ENCODE measurements around the gene MTMR12. TPM values are rescaled to one million over a fixed set of nuclear protein-coding genes. Genes with fewer than 3 reads are reported as not detected.
A peak's percentile ranks its signal among the peaks of the same experiment; 100 is the strongest.
"Not testable (repeated sequence)": the region's sequence is repeated elsewhere in the genome, so short reads cannot be mapped to it uniquely, and the experiment has no call there.

MTMR12 gene
- total RNA-seq, 1 donor from 2014 or later = 27.7 TPM

GRCh38 chr5:32323741-32324140 lies 11.0 kb upstream of the MTMR12 start:
- DNase-seq = no peak

GRCh38 chr5:32322882-32323281 lies 10.1 kb upstream of the MTMR12 start:
- DNase-seq = no peak

- not testable (repeated sequence) for DNase-seq
Observed at GRCh38 chr5:32321787-32322186, 9.0 kb upstream of the MTMR12 start.

- no peak for DNase-seq
Observed at GRCh38 chr5:32320576-32320975, 7.8 kb upstream of the MTMR12 start.

GRCh38 chr5:32319926-32320543 lies 7.3 kb upstream of the MTMR12 start:
- no peak for DNase-seq

- no peak for DNase-seq
Observed at GRCh38 chr5:32319392-32319791, 6.7 kb upstream of the MTMR12 start.

- no peak for DNase-seq
Observed at GRCh38 chr5:32317041-32317440, 4.3 kb upstream of the MTMR12 start.

- DNase-seq = no peak
Observed at GRCh38 chr5:32315221-32316014, 2.7 kb upstream of the MTMR12 start.

GRCh38 chr5:32314658-32315057 lies 1.9 kb upstream of the MTMR12 start:
- DNase-seq = no peak

GRCh38 chr5:32314152-32314488 lies 1.4 kb upstream of the MTMR12 start:
- not testable (repeated sequence) for DNase-seq

GRCh38 chr5:32312197-32312594 lies 543 bp downstream of the MTMR12 start:
- no peak for DNase-seq

- no peak for DNase-seq
Observed at GRCh38 chr5:32311404-32312196, 1.1 kb downstream of the MTMR12 start.

GRCh38 chr5:32309761-32310160 lies 3.0 kb downstream of the MTMR12 start:
- DNase-seq = no peak

GRCh38 chr5:32308946-32309345 lies 3.8 kb downstream of the MTMR12 start:
- peak; percentile 28 for DNase-seq

GRCh38 chr5:32307769-32308194 lies 5.0 kb downstream of the MTMR12 start:
- no peak for DNase-seq

- DNase-seq = no peak
Observed at GRCh38 chr5:32304622-32305021, 8.1 kb downstream of the MTMR12 start.

- no peak for DNase-seq
Observed at GRCh38 chr5:32303755-32304120, 9.0 kb downstream of the MTMR12 start.

GRCh38 chr5:32302835-32303754 lies 9.6 kb downstream of the MTMR12 start:
- no peak for DNase-seq

GRCh38 chr5:32301891-32302290 lies 10.8 kb downstream of the MTMR12 start:
- no peak for DNase-seq

GRCh38 chr5:32299059-32299677 lies 13.6 kb downstream of the MTMR12 start:
- DNase-seq = no peak

GRCh38 chr5:32298059-32298415 lies 14.7 kb downstream of the MTMR12 start:
- DNase-seq = no peak
